Panc1 (cell line): ENCODE data around the gene MVK. TPM values are rescaled to one million over a fixed set of nuclear protein-coding genes. Genes with fewer than 3 reads are reported as not detected.

Source experiments
- ATAC-seq: fragments of 200-7000 bp; cut with Tn5 transposase; 2 replicates; pipeline ENCODE4 v1.9.1; 2020; ENCODE audit warnings: mild to moderate bottlenecking, moderate library complexity
- BruUV-seq: library from RNA; stranded (reverse); fragments of 400-500 nt; replicated peaks from 2 replicates; lab custom pipeline; 2021; lab: Mats Ljungman, UMichigan
- CTCF ChIA-PET: fragments of 300-600 bp; sonication (Branson Sonifier 250); formaldehyde crosslinking; loops from one replicate; lab custom pipeline; 2022; ENCODE audit warnings: antibody characterized with exemption; lab: Charles Lee
- POLR2A ChIA-PET: fragments of 300-600 bp; sonication (Branson Sonifier 250); formaldehyde crosslinking; loops from one replicate; lab custom pipeline; 2022; ENCODE audit warnings: antibody characterized with exemption; lab: Charles Lee
- DNase-seq: peaks from one replicate; pipeline ENCODE4 v3.0.0-alpha.2; 2010; ENCODE audit warnings: low read depth, low spot score
- H3K27ac ChIP-seq: 2 replicates; pipeline ENCODE4 v1.5.1; 2011; ENCODE audit warnings: mild to moderate bottlenecking, low read length, inconsistent platforms
- H3K27me3 ChIP-seq: fragments of 200-500 bp; sonication (Bioruptor generic); 2 replicates; pipeline ENCODE4 v1.6.0; 2014; ENCODE audit warnings: low read length, inconsistent platforms; ENCODE audit not compliant: control insufficient read depth, insufficient read depth
- H3K36me3 ChIP-seq: fragments of 200-500 bp; sonication (Bioruptor generic); 2 replicates; pipeline ENCODE4 v1.5.1; 2014; ENCODE audit warnings: inconsistent platforms, mild to moderate bottlenecking, low read length, moderate library complexity; ENCODE audit not compliant: control insufficient read depth, insufficient read depth
- H3K4me1 ChIP-seq: 2 replicates; pipeline ENCODE4 v1.5.1; 2011; ENCODE audit warnings: inconsistent platforms, mild to moderate bottlenecking, low read length, moderate library complexity; ENCODE audit not compliant: control insufficient read depth, insufficient read depth
- H3K4me3 ChIP-seq, 2 experiments: 2 replicates each; pipeline ENCODE4 v1.5.1; 2011 to 2012; ENCODE audit warnings: low read depth in 2 of 2, low read length in 2 of 2, mild to moderate bottlenecking in 2 of 2, inconsistent platforms in 1 of 2, moderate library complexity in 1 of 2
- H3K9me3 ChIP-seq: fragments of 200-500 bp; sonication (Bioruptor generic); 2 replicates; pipeline ENCODE4 v1.5.1; 2014; ENCODE audit warnings: low read depth, mild to moderate bottlenecking, inconsistent platforms, low read length, moderate library complexity; ENCODE audit not compliant: control insufficient read depth, insufficient read depth
- POLR2AphosphoS5 ChIP-seq: IDR thresholded peaks from 2 replicates; pipeline ENCODE4 v1.6.1; 2012; ENCODE audit warnings: mild to moderate bottlenecking, low read depth, low read length, moderate library complexity
- SIN3A ChIP-seq: IDR thresholded peaks from 2 replicates; pipeline ENCODE4 v1.6.1; 2012; ENCODE audit warnings: low read depth, mild to moderate bottlenecking, low read length, moderate library complexity, borderline replicate concordance; ENCODE audit not compliant: insufficient read depth
- TCF7L2 ChIP-seq: IDR thresholded peaks from 2 replicates; pipeline ENCODE4 v1.6.1; 2011; ENCODE audit warnings: mild to moderate bottlenecking, low read depth, low read length, inconsistent platforms
- in situ Hi-C: cut with HindIII; loops from 2 replicates; pipeline ENCODE4 v1.10.0; 2016; ENCODE audit warnings: low sequenced_read_pairs, low pct_unique_long_range_greater_than_20kb
- intact Hi-C: fragments of 100-400 bp; cut with micrococcal nuclease; formaldehyde crosslinking; loops from one replicate; pipeline ENCODE4 v1.10.0; 2022; ENCODE audit not compliant: unreplicated experiment
- total RNA-seq: library from RNA; stranded (reverse); gene quantifications from one replicate; pipeline ENCODE4 v1.2.1, GENCODE V29; 2021; ENCODE audit not compliant: unreplicated experiment
- TF ChIP-seq, protein P1 (sequence below), 2 experiments: IDR thresholded peaks; 2 replicates each; pipeline ENCODE4 v1.6.1; 2011 to 2012; ENCODE audit warnings: low read depth in 2 of 2, control low read depth in 1 of 2, low read length in 1 of 2, mild to moderate bottlenecking in 1 of 2, moderate library complexity in 1 of 2; ENCODE audit not compliant: insufficient read depth in 1 of 2
- TF ChIP-seq, protein P2 (sequence below): fragments of 450-650 bp; IDR thresholded peaks from 2 replicates; pipeline ENCODE4 v1.5.1; 2017; ENCODE audit warnings: mild to moderate bottlenecking

MVK gene
- total RNA-seq, 1 experiment from 2014 or later, result 41.6 TPM

DNA sequence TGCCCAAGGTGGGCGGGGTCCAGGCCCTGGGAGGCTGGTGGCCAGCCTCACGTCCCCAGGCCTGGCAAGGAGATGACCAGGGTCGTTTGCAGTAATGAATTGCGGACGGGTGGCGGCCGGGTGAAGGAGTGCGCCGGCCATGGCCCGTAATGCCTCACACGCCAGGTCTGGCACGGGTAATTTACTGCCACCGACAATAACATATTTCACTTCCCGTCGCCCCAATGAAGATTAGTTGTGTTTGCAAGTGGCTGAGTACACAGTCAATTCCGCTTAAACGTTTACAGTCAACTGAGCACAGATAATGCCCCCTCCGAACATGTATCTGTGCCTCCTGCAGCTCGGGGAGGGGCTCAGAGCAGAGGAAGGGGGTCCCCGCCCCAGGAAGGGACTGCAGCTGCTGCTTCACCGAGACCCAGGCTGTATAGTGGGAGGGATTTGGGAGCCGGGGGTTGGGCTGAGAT lies 48.3 kb downstream of the MVK start:
- POLR2A ChIA-PET, result no interaction called here

DNA sequence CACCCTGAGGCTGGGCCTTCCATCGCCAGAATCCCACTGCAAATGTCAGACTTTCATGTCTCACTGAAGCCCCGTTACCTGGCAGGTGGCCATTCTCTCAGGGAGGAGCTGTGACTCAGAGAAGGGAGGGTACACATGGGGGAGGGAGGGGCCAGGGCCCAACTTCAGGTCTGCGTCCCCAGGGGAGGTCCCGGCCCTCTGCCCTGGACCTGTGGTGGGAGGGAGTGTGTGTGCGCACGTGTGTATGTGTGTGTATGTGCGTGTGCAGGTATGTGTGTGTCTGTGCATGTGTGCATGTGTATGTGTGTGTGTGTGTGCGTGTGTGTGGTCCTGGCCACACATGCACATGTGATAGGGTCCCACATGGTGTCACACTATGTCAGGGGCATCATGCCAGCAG lies 50.9 kb downstream of the MVK start:
- no TSS peak for BruUV-seq
- DNase-seq, result no peak
- no peaks in the 10 kb centered on the region for H3K4me1 ChIP-seq
- no peak for ATAC-seq
- in situ Hi-C loops, result no loop called here
- H3K9me3 ChIP-seq, result no peaks in the 10 kb centered on the region
- H3K27ac ChIP-seq, result no peak overlapping the region
- H3K27me3 ChIP-seq, result peaks cover 10% of the 10 kb centered on the region
- no peak overlapping the region for H3K4me3 ChIP-seq
- no peaks in the 10 kb centered on the region for H3K36me3 ChIP-seq
- no peak for TF ChIP-seq SIN3A
- no peak for TF ChIP-seq POLR2AphosphoS5
- TF ChIP-seq, protein P1, sequence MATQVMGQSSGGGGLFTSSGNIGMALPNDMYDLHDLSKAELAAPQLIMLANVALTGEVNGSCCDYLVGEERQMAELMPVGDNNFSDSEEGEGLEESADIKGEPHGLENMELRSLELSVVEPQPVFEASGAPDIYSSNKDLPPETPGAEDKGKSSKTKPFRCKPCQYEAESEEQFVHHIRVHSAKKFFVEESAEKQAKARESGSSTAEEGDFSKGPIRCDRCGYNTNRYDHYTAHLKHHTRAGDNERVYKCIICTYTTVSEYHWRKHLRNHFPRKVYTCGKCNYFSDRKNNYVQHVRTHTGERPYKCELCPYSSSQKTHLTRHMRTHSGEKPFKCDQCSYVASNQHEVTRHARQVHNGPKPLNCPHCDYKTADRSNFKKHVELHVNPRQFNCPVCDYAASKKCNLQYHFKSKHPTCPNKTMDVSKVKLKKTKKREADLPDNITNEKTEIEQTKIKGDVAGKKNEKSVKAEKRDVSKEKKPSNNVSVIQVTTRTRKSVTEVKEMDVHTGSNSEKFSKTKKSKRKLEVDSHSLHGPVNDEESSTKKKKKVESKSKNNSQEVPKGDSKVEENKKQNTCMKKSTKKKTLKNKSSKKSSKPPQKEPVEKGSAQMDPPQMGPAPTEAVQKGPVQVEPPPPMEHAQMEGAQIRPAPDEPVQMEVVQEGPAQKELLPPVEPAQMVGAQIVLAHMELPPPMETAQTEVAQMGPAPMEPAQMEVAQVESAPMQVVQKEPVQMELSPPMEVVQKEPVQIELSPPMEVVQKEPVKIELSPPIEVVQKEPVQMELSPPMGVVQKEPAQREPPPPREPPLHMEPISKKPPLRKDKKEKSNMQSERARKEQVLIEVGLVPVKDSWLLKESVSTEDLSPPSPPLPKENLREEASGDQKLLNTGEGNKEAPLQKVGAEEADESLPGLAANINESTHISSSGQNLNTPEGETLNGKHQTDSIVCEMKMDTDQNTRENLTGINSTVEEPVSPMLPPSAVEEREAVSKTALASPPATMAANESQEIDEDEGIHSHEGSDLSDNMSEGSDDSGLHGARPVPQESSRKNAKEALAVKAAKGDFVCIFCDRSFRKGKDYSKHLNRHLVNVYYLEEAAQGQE (IDR thresholded peaks at IDR 0.05; ENCODE audit: insufficient read depth in 1 of 2, low read depth in 2 of 2, low read length in 1 of 2), result no peak
- TF ChIP-seq TCF7L2, result no peak
- intact Hi-C loops, result loop anchor here (10.0 kb wide), 1 partner anchor 90 kb away; the partner anchor contains the start of gene FAM222A
- CTCF ChIA-PET, result no interaction called here
- POLR2A ChIA-PET, result no interaction called here

More for the DNA sequence above, 48.3 kb downstream of the MVK start:
- ATAC-seq, result no peak
- no peak overlapping the region for H3K27ac ChIP-seq
- H3K4me1 ChIP-seq, result no peaks in the 10 kb centered on the region
- intact Hi-C loops (loop anchor here (10.0 kb wide), 1 partner anchor 93 kb away; the partner anchor contains the start of gene FAM222A), in situ Hi-C loops (no loop called here)
- TF ChIP-seq SIN3A (no peak), TCF7L2 (no peak), POLR2AphosphoS5 (no peak)
- TF ChIP-seq, protein P1 (IDR thresholded peaks at IDR 0.05; ENCODE audit: insufficient read depth in 1 of 2, low read depth in 2 of 2, low read length in 1 of 2), result no peak
- TF ChIP-seq, protein P2, sequence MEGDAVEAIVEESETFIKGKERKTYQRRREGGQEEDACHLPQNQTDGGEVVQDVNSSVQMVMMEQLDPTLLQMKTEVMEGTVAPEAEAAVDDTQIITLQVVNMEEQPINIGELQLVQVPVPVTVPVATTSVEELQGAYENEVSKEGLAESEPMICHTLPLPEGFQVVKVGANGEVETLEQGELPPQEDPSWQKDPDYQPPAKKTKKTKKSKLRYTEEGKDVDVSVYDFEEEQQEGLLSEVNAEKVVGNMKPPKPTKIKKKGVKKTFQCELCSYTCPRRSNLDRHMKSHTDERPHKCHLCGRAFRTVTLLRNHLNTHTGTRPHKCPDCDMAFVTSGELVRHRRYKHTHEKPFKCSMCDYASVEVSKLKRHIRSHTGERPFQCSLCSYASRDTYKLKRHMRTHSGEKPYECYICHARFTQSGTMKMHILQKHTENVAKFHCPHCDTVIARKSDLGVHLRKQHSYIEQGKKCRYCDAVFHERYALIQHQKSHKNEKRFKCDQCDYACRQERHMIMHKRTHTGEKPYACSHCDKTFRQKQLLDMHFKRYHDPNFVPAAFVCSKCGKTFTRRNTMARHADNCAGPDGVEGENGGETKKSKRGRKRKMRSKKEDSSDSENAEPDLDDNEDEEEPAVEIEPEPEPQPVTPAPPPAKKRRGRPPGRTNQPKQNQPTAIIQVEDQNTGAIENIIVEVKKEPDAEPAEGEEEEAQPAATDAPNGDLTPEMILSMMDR, result no peak
- BruUV-seq, result no TSS peak
- no peak overlapping the region for H3K4me3 ChIP-seq
- CTCF ChIA-PET, result no interaction called here
- peaks cover 10% of the 10 kb centered on the region for H3K27me3 ChIP-seq
- H3K36me3 ChIP-seq, result no peaks in the 10 kb centered on the region
- DNase-seq, result no peak
- H3K9me3 ChIP-seq, result no peaks in the 10 kb centered on the region
